GM06990 (cell line): ENCODE measurements around the gene SLC45A3.

Experiments used
- DNase-seq: peaks from one replicate; pipeline ENCODE4 v3.0.0-alpha.2; 2011; ENCODE audit not compliant: insufficient read length; ENCODE audit errors: extremely low read depth
- H3K27me3 ChIP-seq: replicated peaks from 2 replicates; pipeline ENCODE4 v1.6.0; 2011; ENCODE audit warnings: low read length; ENCODE audit not compliant: control insufficient read depth, insufficient read depth
- H3K36me3 ChIP-seq: 2 replicates; pipeline ENCODE4 v1.5.1; 2011; ENCODE audit warnings: low read length; ENCODE audit not compliant: control insufficient read depth, insufficient read depth
- H3K4me3 ChIP-seq: replicated peaks from 2 replicates; pipeline ENCODE4 v1.5.1; 2011; ENCODE audit warnings: low read depth, mild to moderate bottlenecking, control low read depth, low read length
- CTCF ChIP-seq: IDR thresholded peaks from 2 replicates; pipeline ENCODE4 v1.5.1; 2011; ENCODE audit warnings: low read length, control low read depth, mild to moderate bottlenecking, inconsistent platforms; ENCODE audit not compliant: insufficient read depth, poor library complexity, severe bottlenecking

Gene SLC45A3

GRCh38 chr1:205632669-205633169 is 47.6 kb downstream of the SLC45A3 start:
- Histone ChIP-seq H3K36me3 (no peaks in the 10 kb centered on the region), H3K4me3 (no peak overlapping the region), H3K27me3 (no peaks in the 10 kb centered on the region)
- no peak for TF ChIP-seq CTCF
- no peak for DNase-seq

- peak; percentile 97 for DNase-seq
- peak; percentile 86 for TF ChIP-seq CTCF
These were observed 48.3 kb downstream of the SLC45A3 start, which contains the start of gene ELK4 for GRCh38 chr1:205631768-205632668. TSS of gene ELK4 (minus strand) at chr1:205632011. CDS start at chr1:205623882, 8,129 bp downstream.

GRCh38 chr1:205631010-205631767 is 49.1 kb downstream of the SLC45A3 start:
- DNase-seq, result peak; percentile 92
- H3K36me3 ChIP-seq, result no peaks in the 10 kb centered on the region
- H3K27me3 ChIP-seq, result no peaks in the 10 kb centered on the region
- peak overlapping the region; percentile 85 for H3K4me3 ChIP-seq
- no peak for TF ChIP-seq CTCF

More at GRCh38 chr1:205631768-205632668, 48.3 kb downstream of the SLC45A3 start, which contains the start of gene ELK4:
- Histone ChIP-seq H3K27me3 (no peaks in the 10 kb centered on the region), H3K4me3 (peak within 1 kb of the TSS; percentile 85), H3K36me3 (no peaks in the 10 kb centered on the region)

- H3K4me3 ChIP-seq, result peak overlapping the region; percentile 85
- no peak for DNase-seq
- no peaks in the 10 kb centered on the region for H3K27me3 ChIP-seq
- TF ChIP-seq CTCF, result no peak
- no peaks in the 10 kb centered on the region for H3K36me3 ChIP-seq
These were observed 49.7 kb downstream of the SLC45A3 start for GRCh38 chr1:205630651-205631009.

- Histone ChIP-seq H3K36me3 (no peaks in the 10 kb centered on the region; the same call in 1 of the 2 replicates), H3K4me3 (peak overlapping the region; percentile 85), H3K27me3 (no peaks in the 10 kb centered on the region)
- no peak for TF ChIP-seq CTCF
- DNase-seq, result no peak
These were observed 50.1 kb downstream of the SLC45A3 start for GRCh38 chr1:205630241-205630640.
